ENCODE measurements around the gene KIFC1.
"Not testable (repeated sequence)": the region's sequence is repeated elsewhere in the genome, so short reads cannot be mapped to it uniquely, and the experiment has no call there.

Gene KIFC1

DNA sequence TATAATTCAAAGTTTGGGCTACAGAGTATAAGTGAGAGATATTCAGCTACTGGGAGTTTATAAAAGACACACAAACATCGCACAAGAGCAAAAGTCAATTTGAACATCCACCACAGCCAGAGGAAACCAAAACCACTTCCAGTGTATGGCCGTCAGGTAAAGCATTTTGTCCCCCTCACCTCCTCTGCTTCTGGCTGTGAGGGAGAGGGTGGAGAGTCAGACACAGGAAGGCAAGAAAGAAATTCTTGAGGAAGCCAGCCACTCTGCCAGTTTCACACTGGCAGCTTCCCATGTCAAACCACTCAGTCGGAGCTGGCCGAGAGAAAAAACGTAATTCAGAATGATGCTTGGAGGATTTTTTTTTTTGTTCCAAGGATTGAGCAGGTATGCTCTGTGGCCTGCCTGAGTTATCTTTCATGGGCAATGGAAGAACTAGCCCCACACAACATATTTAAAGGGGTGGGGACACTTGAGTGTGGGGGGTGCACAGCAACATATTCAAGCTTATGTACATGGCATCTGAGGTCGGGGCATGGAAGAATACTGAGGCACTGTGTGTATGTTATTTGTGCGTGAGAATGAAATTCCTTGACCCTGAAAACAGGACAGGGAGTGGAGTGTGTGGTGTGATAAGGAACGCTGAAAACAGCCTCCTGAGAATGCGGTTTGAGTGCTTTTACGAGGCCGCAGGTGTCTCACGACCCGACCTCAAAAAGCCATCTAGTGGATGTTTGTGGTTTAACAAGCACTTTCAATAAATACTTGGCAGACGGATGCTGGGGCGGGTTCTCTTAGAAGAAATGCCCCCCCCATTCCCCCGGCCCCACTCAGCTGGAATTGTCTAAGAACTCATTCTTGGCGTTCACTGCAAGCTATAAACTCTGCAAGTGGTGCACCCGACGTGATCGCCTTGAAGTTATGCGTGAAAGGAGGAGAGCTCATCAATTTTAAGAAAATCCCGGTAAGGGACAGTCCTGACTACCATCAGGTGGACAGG lies 46.6 kb upstream of the KIFC1 start:
- H3K4ac ChIP-seq (ENCODE audit: low read depth, low read length), result no peak overlapping the region
- no peaks in the 10 kb centered on the region for H3K4me1 ChIP-seq (ENCODE audit: control insufficient read depth in 1 of 2, insufficient read depth in 2 of 2, low read length in 2 of 2)
- H2BK120ac ChIP-seq (ENCODE audit: insufficient read depth, low read length, poor library complexity), result no peak overlapping the region
- H3K4me3 ChIP-seq (ENCODE audit: low read depth, low read length), result no peak overlapping the region
- no peak overlapping the region for H2BK5ac ChIP-seq (ENCODE audit: low read depth, low read length, poor library complexity)
- H4K12ac ChIP-seq (ENCODE audit: low read depth, low read length), result no peak overlapping the region
- no peaks in the 10 kb centered on the region for H3K79me2 ChIP-seq (ENCODE audit: control insufficient read depth, insufficient read depth, low read length, poor library complexity)
- no peaks in the 10 kb centered on the region for H3K79me1 ChIP-seq (ENCODE audit: low read length)
- H2AK5ac ChIP-seq (ENCODE audit: low read length), result no peak overlapping the region
- H3K36me3 ChIP-seq (ENCODE audit: control insufficient read depth in 1 of 2, insufficient read depth in 2 of 2, low read length in 2 of 2), result no peaks in the 10 kb centered on the region
- no peaks in the 10 kb centered on the region for H3K27me3 ChIP-seq (ENCODE audit: insufficient read depth, low read length)
- WGBS (ENCODE audit: extremely low coverage, insufficient coverage, insufficient read length), result no CpG with 5 or more reads among the region's 22 CpGs
- no peak overlapping the region for H4K91ac ChIP-seq (ENCODE audit: low read depth, low read length)
- DNase-seq, result peak; percentile 74 to 93
- no peak overlapping the region for H2AFZ ChIP-seq (ENCODE audit: insufficient read depth, low read length, poor library complexity)
- H2BK12ac ChIP-seq (ENCODE audit: low read length), result no peak overlapping the region
- H3K18ac ChIP-seq (ENCODE audit: low read length), result no peak overlapping the region
- no peak overlapping the region for H4K8ac ChIP-seq (ENCODE audit: low read depth, low read length)
- H3K23ac ChIP-seq (ENCODE audit: low read length), result no peak overlapping the region
- H3K4me2 ChIP-seq (ENCODE audit: low read length), result peak overlapping the region; percentile 36
- no peak overlapping the region for H3K27ac ChIP-seq (ENCODE audit: low read depth, low read length)
- no peaks in the 10 kb centered on the region for H3K9me3 ChIP-seq (ENCODE audit: insufficient read depth, low read depth, low read length)
- H3K14ac ChIP-seq (ENCODE audit: low read length), result no peak overlapping the region
- no peak overlapping the region for H3K9ac ChIP-seq (ENCODE audit: low read length)

DNA sequence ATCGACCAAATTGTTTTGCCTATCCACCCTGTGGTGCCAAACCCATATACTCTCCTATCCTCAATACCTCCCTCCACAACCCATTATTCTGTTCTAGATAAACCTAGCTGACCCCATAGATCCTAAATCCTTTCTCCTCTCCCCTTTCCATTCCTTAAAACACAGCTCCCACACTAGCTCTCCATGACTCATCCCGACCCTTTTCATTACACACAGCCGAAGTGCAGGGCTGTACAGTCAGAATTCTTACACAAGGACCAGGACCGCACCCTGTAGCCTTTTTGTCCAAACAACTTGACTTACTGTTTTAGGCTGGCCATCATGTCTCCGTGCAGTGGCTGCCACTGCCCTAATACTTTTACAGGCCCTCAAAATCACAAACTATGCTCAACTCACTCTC lies 44.7 kb upstream of the KIFC1 start:
- 100% methylated on average over 1 of the region's 5 CpGs for WGBS (ENCODE audit: extremely low coverage, insufficient coverage, insufficient read length)
- H3K9ac ChIP-seq (ENCODE audit: low read length); H3K79me2 ChIP-seq (ENCODE audit: control insufficient read depth, insufficient read depth, low read length, poor library complexity); H3K27me3 ChIP-seq (ENCODE audit: insufficient read depth, low read length); H3K79me1 ChIP-seq (ENCODE audit: low read length); H4K8ac ChIP-seq (ENCODE audit: low read depth, low read length); H2AFZ ChIP-seq (ENCODE audit: insufficient read depth, low read length, poor library complexity); H2BK5ac ChIP-seq (ENCODE audit: low read depth, low read length, poor library complexity); H2BK12ac ChIP-seq (ENCODE audit: low read length); H3K4me2 ChIP-seq (ENCODE audit: low read length); H2AK5ac ChIP-seq (ENCODE audit: low read length); H3K23ac ChIP-seq (ENCODE audit: low read length); H3K4me1 ChIP-seq (ENCODE audit: control insufficient read depth in 1 of 2, insufficient read depth in 2 of 2, low read length in 2 of 2); H3K18ac ChIP-seq (ENCODE audit: low read length); H3K27ac ChIP-seq (ENCODE audit: low read depth, low read length); H4K12ac ChIP-seq (ENCODE audit: low read depth, low read length); H3K36me3 ChIP-seq (ENCODE audit: control insufficient read depth in 1 of 2, insufficient read depth in 2 of 2, low read length in 2 of 2); H4K91ac ChIP-seq (ENCODE audit: low read depth, low read length); H3K14ac ChIP-seq (ENCODE audit: low read length); H3K4ac ChIP-seq (ENCODE audit: low read depth, low read length); H2BK120ac ChIP-seq (ENCODE audit: insufficient read depth, low read length, poor library complexity); H3K9me3 ChIP-seq (ENCODE audit: insufficient read depth, low read depth, low read length); H3K4me3 ChIP-seq (ENCODE audit: low read depth, low read length): not testable (repeated sequence)
- DNase-seq, result peak; percentile 45 to 54

- H3K4ac ChIP-seq (ENCODE audit: low read depth, low read length), result no peak overlapping the region
- no CpG with 5 or more reads among the region's 5 CpGs for WGBS (ENCODE audit: extremely low coverage, insufficient coverage, insufficient read length)
- no peak overlapping the region for H3K14ac ChIP-seq (ENCODE audit: low read length)
- H4K91ac ChIP-seq (ENCODE audit: low read depth, low read length), result no peak overlapping the region
- H2AK5ac ChIP-seq (ENCODE audit: low read length), result no peak overlapping the region
- no peak overlapping the region for H3K4me2 ChIP-seq (ENCODE audit: low read length)
- H4K8ac ChIP-seq (ENCODE audit: low read depth, low read length), result no peak overlapping the region
- H3K79me1 ChIP-seq (ENCODE audit: low read length), result no peaks in the 10 kb centered on the region
- no peak overlapping the region for H3K27ac ChIP-seq (ENCODE audit: low read depth, low read length)
- H3K79me2 ChIP-seq (ENCODE audit: control insufficient read depth, insufficient read depth, low read length, poor library complexity), result no peaks in the 10 kb centered on the region
- peak; percentile 66 to 86 for DNase-seq
- no peak overlapping the region for H3K4me3 ChIP-seq (ENCODE audit: low read depth, low read length)
- no peak overlapping the region for H2BK120ac ChIP-seq (ENCODE audit: insufficient read depth, low read length, poor library complexity)
- no peak overlapping the region for H3K23ac ChIP-seq (ENCODE audit: low read length)
- H3K9ac ChIP-seq (ENCODE audit: low read length), result no peak overlapping the region
- H3K18ac ChIP-seq (ENCODE audit: low read length), result no peak overlapping the region
- no peaks in the 10 kb centered on the region for H3K36me3 ChIP-seq (ENCODE audit: control insufficient read depth in 1 of 2, insufficient read depth in 2 of 2, low read length in 2 of 2)
- no peak overlapping the region for H4K12ac ChIP-seq (ENCODE audit: low read depth, low read length)
- no peaks in the 10 kb centered on the region for H3K4me1 ChIP-seq (ENCODE audit: control insufficient read depth in 1 of 2, insufficient read depth in 2 of 2, low read length in 2 of 2)
- H2BK5ac ChIP-seq (ENCODE audit: low read depth, low read length, poor library complexity), result no peak overlapping the region
- H2BK12ac ChIP-seq (ENCODE audit: low read length), result no peak overlapping the region
- H3K27me3 ChIP-seq (ENCODE audit: insufficient read depth, low read length), result no peaks in the 10 kb centered on the region
- no peaks in the 10 kb centered on the region for H3K9me3 ChIP-seq (ENCODE audit: insufficient read depth, low read depth, low read length)
- H2AFZ ChIP-seq (ENCODE audit: insufficient read depth, low read length, poor library complexity), result no peak overlapping the region
Measured at GRCh38 chr6:33347816-33348215, 43.8 kb upstream of the KIFC1 start.

GRCh38 chr6:33355860-33356259 lies 35.8 kb upstream of the KIFC1 start:
- H3K79me2 ChIP-seq (ENCODE audit: control insufficient read depth, insufficient read depth, low read length, poor library complexity), result not testable (repeated sequence)

More at GRCh38 chr6:33355860-33356259, 35.8 kb upstream of the KIFC1 start:
- not testable (repeated sequence) for H3K18ac ChIP-seq (ENCODE audit: low read length); H4K12ac ChIP-seq (ENCODE audit: low read depth, low read length); H2BK12ac ChIP-seq (ENCODE audit: low read length); H3K36me3 ChIP-seq (ENCODE audit: control insufficient read depth in 1 of 2, insufficient read depth in 2 of 2, low read length in 2 of 2); H2BK5ac ChIP-seq (ENCODE audit: low read depth, low read length, poor library complexity); H3K4me1 ChIP-seq (ENCODE audit: control insufficient read depth in 1 of 2, insufficient read depth in 2 of 2, low read length in 2 of 2); H2BK120ac ChIP-seq (ENCODE audit: insufficient read depth, low read length, poor library complexity); H3K79me1 ChIP-seq (ENCODE audit: low read length); H2AFZ ChIP-seq (ENCODE audit: insufficient read depth, low read length, poor library complexity); H3K9me3 ChIP-seq (ENCODE audit: insufficient read depth, low read depth, low read length); H3K27me3 ChIP-seq (ENCODE audit: insufficient read depth, low read length); H3K4me2 ChIP-seq (ENCODE audit: low read length); DNase-seq; H3K9ac ChIP-seq (ENCODE audit: low read length); H2AK5ac ChIP-seq (ENCODE audit: low read length); H3K4me3 ChIP-seq (ENCODE audit: low read depth, low read length); H3K23ac ChIP-seq (ENCODE audit: low read length); H4K8ac ChIP-seq (ENCODE audit: low read depth, low read length); H3K27ac ChIP-seq (ENCODE audit: low read depth, low read length); H3K14ac ChIP-seq (ENCODE audit: low read length); H4K91ac ChIP-seq (ENCODE audit: low read depth, low read length); H3K4ac ChIP-seq (ENCODE audit: low read depth, low read length)
- WGBS (ENCODE audit: extremely low coverage, insufficient coverage, insufficient read length), result no CpG with 5 or more reads among the region's 6 CpGs

All from trophoblast cell (in vitro differentiated cells and primary cell).